Thymus (tissue), 11 donors: ENCODE results near the gene PRR15L. TPM values are rescaled to one million over a fixed set of nuclear protein-coding genes. Genes with fewer than 3 reads are reported as not detected.
"Not testable (repeated sequence)": the region's sequence is repeated elsewhere in the genome, so short reads cannot be mapped to it uniquely, and the experiment has no call there.

Experiments used
- DNase-seq, 9 donors: peaks; one replicate each; pipeline ENCODE4 v3.0.0-alpha.2; 2013; ENCODE audit warnings: low spot score in 9 of 9, low read depth in 6 of 9, missing footprints in 1 of 9
- H3K27ac ChIP-seq, 2 donors: one replicate each; pipeline ENCODE4 v1.5.1; 2013; ENCODE audit warnings: control low read depth in 1 of 2, low read depth in 1 of 2, low read length in 1 of 2, mild to moderate bottlenecking in 1 of 2, moderate library complexity in 1 of 2
- H3K27me3 ChIP-seq, 2 donors: one replicate each; pipeline ENCODE4 v1.5.1; 2013; ENCODE audit warnings: low read length in 1 of 2; ENCODE audit not compliant: control insufficient read depth in 2 of 2, insufficient read depth in 1 of 2
- H3K36me3 ChIP-seq, 2 donors: one replicate each; pipeline ENCODE4 v1.5.1; 2013; ENCODE audit warnings: low read length in 1 of 2, mild to moderate bottlenecking in 1 of 2, moderate library complexity in 1 of 2; ENCODE audit not compliant: control insufficient read depth in 2 of 2, insufficient read depth in 2 of 2
- H3K4me1 ChIP-seq, 2 donors: one replicate each; pipeline ENCODE4 v1.5.1; 2013; ENCODE audit warnings: low read length in 2 of 2; ENCODE audit not compliant: control insufficient read depth in 2 of 2, insufficient read depth in 2 of 2
- H3K4me3 ChIP-seq, 2 donors: one replicate each; pipeline ENCODE4 v1.5.1; 2013; ENCODE audit warnings: low read length in 2 of 2, control low read depth in 1 of 2, mild to moderate bottlenecking in 1 of 2
- H3K9me3 ChIP-seq, 2 donors: one replicate each; pipeline ENCODE4 v1.5.1; 2013; ENCODE audit warnings: low read length in 1 of 2, mild to moderate bottlenecking in 1 of 2; ENCODE audit not compliant: control insufficient read depth in 2 of 2, insufficient read depth in 1 of 2
- WGBS: extraction: QIAGEN DNeasy Blood & Tissue Kit; methylation state at CpG from one replicate; pipeline ENCODE4 v1.1.7; 2013; 5-methylcytosine and 5-hydroxymethylcytosine counted together
- polyA plus RNA-seq: library from polyadenylated mRNA; stranded (reverse); fragments of 200-250 nt; gene quantifications from one replicate; pipeline ENCODE4 v1.2.3, GENCODE V29; 2013
- total RNA-seq: library from RNA; stranded (reverse); fragments of 120-200 nt; gene quantifications from one replicate; pipeline ENCODE4 v1.2.4, GENCODE V29; 2013
- donor health status: healthy.

Gene PRR15L
- total and polyA plus RNA-seq, 2 donors, result 0.38 to 1.9 TPM

- H3K4me3 ChIP-seq, result peak within 1 kb of the TSS; percentile 71 to 73
- DNase-seq, result peak; percentile 78 to 98 (median 92)
- H3K27me3 ChIP-seq, result no peaks in the 10 kb centered on the region
- no peaks in the 10 kb centered on the region for H3K9me3 ChIP-seq
- H3K4me1 ChIP-seq, result peaks cover 22 to 48% of the 10 kb centered on the region in 2 donors
- peak within 1 kb of the TSS; percentile 27 to 64 for H3K27ac ChIP-seq
- under 1% methylated on average over 50 of the region's 50 CpGs for WGBS
- peaks cover 4 to 20% of the 10 kb centered on the region in 2 donors for H3K36me3 ChIP-seq
Observed at GRCh38 chr17:47941246-47942095, 16.2 kb downstream of the PRR15L start, which contains the start of gene PNPO. TSS of gene PNPO (plus strand) at chr17:47941571. CDS start at chr17:47941676, 105 bp downstream.

GRCh38 chr17:47937941-47938340 lies 19.7 kb downstream of the PRR15L start:
- H3K27ac ChIP-seq, result peak overlapping the region in 1 of 2 donors; percentile 24
- DNase-seq, result no peak
- H3K9me3 ChIP-seq, result no peaks in the 10 kb centered on the region
- H3K27me3 ChIP-seq, result no peaks in the 10 kb centered on the region
- H3K36me3 ChIP-seq, result peaks cover 2% of the 10 kb centered on the region in 2 donors
- H3K4me1 ChIP-seq, result peaks cover 13 to 18% of the 10 kb centered on the region in 2 donors
- no peak overlapping the region for H3K4me3 ChIP-seq
- WGBS, result 83% methylated on average over 5 of the region's 5 CpGs

GRCh38 chr17:47935961-47936360 lies 21.7 kb downstream of the PRR15L start:
- WGBS, result 94% methylated on average over 5 of the region's 5 CpGs
- H3K27ac ChIP-seq, result no peak overlapping the region
- no peak for DNase-seq
- no peaks in the 10 kb centered on the region for H3K9me3 ChIP-seq
- peaks cover 3 to 7% of the 10 kb centered on the region in 2 donors for H3K36me3 ChIP-seq
- no peak overlapping the region for H3K4me3 ChIP-seq
- peaks cover 0 to 4% of the 10 kb centered on the region in 2 donors for H3K4me1 ChIP-seq
- H3K27me3 ChIP-seq, result no peaks in the 10 kb centered on the region

GRCh38 chr17:47935468-47935867 lies 22.2 kb downstream of the PRR15L start:
- not testable (repeated sequence) for H3K4me1 ChIP-seq, DNase-seq, H3K27me3 ChIP-seq, H3K9me3 ChIP-seq, H3K4me3 ChIP-seq, H3K27ac ChIP-seq
- 99% methylated on average over 3 of the region's 3 CpGs for WGBS
- H3K36me3 ChIP-seq, result peaks cover 3 to 10% of the 10 kb centered on the region in 2 donors

- Histone ChIP-seq H3K27ac (no peak overlapping the region), H3K9me3 (no peaks in the 10 kb centered on the region), H3K4me1 (peaks cover 0 to 2% of the 10 kb centered on the region in 2 donors), H3K27me3 (no peaks in the 10 kb centered on the region), H3K36me3 (peaks cover 7 to 16% of the 10 kb centered on the region in 2 donors), H3K4me3 (no peak overlapping the region)
- no peak for DNase-seq
- WGBS, result 100% methylated on average over 1 of the region's 1 CpG
Observed at GRCh38 chr17:47934856-47935255, 22.8 kb downstream of the PRR15L start.

GRCh38 chr17:47931848-47932247 lies 25.8 kb downstream of the PRR15L start:
- Histone ChIP-seq H3K9me3 (no peaks in the 10 kb centered on the region), H3K4me3 (no peak overlapping the region), H3K4me1 (peaks cover 0 to 2% of the 10 kb centered on the region in 2 donors), H3K27me3 (no peaks in the 10 kb centered on the region), H3K36me3 (peaks cover 36 to 37% of the 10 kb centered on the region in 2 donors), H3K27ac (no peak overlapping the region)
- 86% methylated on average over 4 of the region's 4 CpGs for WGBS
- no peak for DNase-seq

GRCh38 chr17:47929218-47930000 lies 28.3 kb downstream of the PRR15L start:
- Histone ChIP-seq H3K27me3 (no peaks in the 10 kb centered on the region), H3K36me3 (peaks cover 60% of the 10 kb centered on the region in 2 donors), H3K4me3 (no peak overlapping the region), H3K4me1 (peaks cover 0 to 2% of the 10 kb centered on the region in 2 donors), H3K9me3 (no peaks in the 10 kb centered on the region), H3K27ac (no peak overlapping the region)
- 83% methylated on average over 10 of the region's 10 CpGs for WGBS
- DNase-seq, result no peak

- no peaks in the 10 kb centered on the region for H3K27me3 ChIP-seq
- peaks cover 70% of the 10 kb centered on the region in 2 donors for H3K36me3 ChIP-seq
- WGBS, result 24% methylated on average over 2 of the region's 2 CpGs
- no peak for DNase-seq
- H3K4me1 ChIP-seq, result peaks cover 0 to 2% of the 10 kb centered on the region in 2 donors
- no peak overlapping the region for H3K4me3 ChIP-seq
- no peaks in the 10 kb centered on the region for H3K9me3 ChIP-seq
- no peak overlapping the region for H3K27ac ChIP-seq
Observed at GRCh38 chr17:47928415-47928814, 29.3 kb downstream of the PRR15L start.
